Stimulated activated CD4-positive, alpha-beta T cell treated with anti-CD3 and anti-CD28 coated beads, Interleukin-4, amount 100 ng/mL, for 1 hour (primary cell): ENCODE measurements around the gene FGF12.

Experiments
- DNase-seq: peaks from one replicate; pipeline ENCODE4 v3.0.0-alpha.2; 2020

The FGF12 gene

DNA sequence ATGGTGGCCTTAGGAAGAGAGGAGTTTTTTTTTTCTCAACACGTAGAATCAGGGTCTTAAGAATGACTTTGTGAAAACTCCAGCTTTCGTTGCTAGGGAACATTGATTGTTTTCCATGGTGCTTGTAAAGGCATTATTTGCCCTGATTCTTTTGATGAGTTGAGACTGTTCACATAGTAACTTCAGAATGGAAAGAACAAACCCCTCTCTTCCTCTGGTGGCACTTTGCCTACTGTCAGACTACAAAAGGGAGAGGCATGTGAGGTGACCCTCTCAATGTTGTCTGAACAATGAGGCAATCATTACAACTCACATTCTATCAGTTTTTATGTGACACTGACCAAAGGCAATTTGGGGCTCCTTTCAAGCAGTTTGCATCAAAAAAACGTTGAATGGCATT is 477.8 kb downstream of the FGF12 start:
- DNase-seq = no peak

DNA sequence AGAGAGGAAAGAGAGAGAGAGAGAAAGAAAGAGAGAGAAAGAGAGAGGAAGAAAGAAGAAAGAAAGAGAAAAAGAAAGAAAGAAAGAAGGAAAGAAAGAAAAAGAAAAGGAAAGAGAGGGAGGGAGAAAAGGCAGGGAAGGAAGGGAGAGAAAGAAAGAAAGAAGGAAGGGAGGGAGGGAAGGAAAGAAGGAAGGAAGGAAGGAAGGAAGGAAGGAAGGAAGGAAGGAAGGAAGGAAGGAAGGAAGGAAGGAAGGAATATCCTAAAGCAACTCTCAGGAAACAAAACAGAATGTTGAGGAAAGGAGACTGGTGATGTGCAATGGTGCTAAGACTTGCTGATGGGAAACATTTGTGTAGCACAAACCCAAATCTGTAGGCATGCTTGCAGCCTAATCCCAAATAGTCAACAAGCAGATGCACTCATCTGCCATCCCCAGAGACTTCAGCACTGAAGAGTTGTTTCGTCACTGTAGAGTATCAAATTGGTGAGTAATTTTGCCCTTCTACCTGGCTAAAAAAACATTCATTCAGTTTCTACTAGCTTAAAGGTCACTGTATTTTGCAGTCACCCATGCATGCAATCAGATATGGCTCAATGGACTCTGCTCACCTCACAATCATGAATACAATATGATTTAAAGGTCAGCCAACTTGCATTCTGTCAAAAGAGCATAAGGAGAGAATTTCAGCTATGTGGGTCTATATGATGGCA is 480.3 kb downstream of the FGF12 start:
- DNase-seq = no peak

- DNase-seq = no peak
Observed at GRCh38 chr3:192244591-192244990, 482.8 kb downstream of the FGF12 start.

GRCh38 chr3:192239956-192240355 is 487.4 kb downstream of the FGF12 start:
- DNase-seq = no peak

DNA sequence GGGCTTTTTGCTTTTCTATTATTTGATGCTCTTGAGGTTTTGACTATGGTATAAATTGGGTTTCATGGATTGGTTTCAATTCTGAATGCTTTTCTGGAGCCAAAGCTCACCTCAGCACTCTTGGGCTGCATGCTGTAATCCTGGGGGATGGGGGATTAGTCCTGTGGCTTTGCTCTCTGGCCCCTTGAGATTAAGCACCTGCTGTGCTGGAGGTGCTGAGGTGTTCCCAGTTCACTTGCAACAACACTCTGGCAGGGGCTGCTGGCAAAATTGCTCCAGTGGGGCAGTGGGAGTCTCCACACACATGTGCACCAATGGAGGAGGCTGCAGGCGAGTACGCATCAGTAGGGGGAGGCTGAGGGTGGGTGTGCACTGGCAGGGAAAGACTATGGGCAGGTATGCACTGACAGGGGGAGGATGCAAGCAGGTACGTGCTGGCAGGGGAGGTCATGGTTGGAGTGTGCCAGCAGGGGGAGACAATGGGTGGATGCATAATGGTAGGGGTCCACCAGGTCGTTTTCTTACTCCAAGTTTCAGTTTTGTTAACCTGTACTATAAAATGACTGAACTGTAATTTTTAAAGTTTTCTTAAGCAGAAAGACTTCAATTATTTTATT is 489.2 kb downstream of the FGF12 start:
- no peak for DNase-seq

- DNase-seq = no peak
Observed at GRCh38 chr3:192229866-192230265, 497.5 kb downstream of the FGF12 start.

DNA sequence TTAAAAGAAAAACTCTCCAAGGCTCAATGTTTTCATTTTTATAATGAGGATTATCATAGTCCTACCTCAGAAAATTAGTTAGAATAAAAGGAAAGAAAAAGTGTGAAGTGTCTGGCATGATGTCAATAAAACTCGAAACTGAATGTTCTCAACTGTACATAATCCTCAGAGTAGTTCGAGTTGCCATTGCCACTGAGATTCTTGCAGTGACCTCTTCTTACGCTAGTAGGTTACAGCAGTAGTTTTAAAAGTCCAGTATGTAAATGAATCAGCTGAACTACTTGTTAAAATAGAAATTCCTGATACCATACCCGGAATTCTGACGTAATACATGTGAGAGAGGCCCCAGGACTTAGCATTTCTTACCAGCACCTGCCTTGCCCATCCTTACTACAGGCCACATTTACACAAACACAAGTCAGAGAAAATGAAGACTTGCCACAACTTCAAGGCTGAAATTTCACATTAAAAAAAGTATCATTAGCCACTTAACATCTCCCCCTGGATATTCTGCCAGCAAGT is 502.6 kb downstream of the FGF12 start:
- no peak for DNase-seq

GRCh38 chr3:192223815-192224214 is 503.5 kb downstream of the FGF12 start:
- no peak for DNase-seq

GRCh38 chr3:192220915-192221314 is 506.4 kb downstream of the FGF12 start:
- DNase-seq = no peak

DNA sequence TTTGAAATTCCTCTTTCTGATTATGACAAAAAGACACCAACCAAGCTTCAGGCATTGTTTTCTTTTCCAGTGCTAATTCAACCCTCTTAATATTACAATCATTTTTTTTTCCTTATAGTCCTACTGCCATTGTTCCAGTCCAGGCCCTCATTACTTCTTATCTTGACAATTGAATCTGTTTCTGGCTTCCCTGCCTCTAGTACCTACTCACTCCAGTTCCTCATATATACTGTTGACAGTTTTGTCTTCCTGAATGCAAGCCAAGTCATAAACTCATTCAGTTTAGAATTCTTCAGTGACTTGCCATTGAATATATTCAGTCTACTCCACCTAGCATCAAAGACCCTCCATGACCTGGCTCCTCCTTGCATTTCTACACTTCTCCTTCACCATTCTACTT is 507.4 kb downstream of the FGF12 start:
- no peak for DNase-seq

DNA sequence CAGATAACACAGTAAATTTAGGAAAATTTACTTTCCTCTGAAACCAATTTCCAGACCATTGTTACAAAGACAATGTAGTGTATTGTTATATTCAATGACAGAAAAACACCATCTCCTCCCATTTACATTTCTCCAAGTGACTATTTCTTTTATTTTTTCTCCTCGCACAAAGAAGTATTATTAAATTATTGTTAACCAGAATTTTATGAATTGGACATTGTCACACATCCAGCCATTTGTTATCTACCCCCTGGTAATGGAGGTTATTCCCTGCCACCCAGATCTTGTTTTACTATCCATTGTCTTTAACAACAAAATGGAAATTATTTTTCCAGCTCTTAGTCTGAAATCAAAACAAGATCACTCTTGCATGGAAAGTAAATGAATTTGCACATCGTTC is 511.3 kb downstream of the FGF12 start:
- no peak for DNase-seq

- DNase-seq = no peak
Observed at GRCh38 chr3:192212979-192213378, 514.4 kb downstream of the FGF12 start.

- no peak for DNase-seq
Observed at GRCh38 chr3:192212335-192212734, 515.0 kb downstream of the FGF12 start.

DNA sequence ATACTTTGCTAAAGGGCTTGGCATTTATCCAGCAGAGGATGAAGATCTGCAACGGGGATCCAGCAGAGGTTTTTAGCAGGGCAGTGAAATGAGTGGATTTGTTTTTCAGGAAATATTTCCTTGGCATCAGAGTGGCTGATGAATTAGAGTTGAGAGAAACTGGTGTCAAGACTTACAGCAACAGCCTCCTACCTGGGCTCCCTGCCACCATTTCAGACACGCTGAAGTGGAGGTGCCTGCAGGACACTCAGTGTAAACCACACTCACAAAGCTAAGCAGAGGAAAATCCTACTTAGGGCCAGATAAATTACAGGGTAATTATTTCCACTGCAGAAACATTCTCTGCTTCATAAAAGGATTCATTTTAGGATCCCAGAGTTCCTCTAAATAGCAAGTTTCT is 519.7 kb downstream of the FGF12 start:
- DNase-seq = no peak

DNA sequence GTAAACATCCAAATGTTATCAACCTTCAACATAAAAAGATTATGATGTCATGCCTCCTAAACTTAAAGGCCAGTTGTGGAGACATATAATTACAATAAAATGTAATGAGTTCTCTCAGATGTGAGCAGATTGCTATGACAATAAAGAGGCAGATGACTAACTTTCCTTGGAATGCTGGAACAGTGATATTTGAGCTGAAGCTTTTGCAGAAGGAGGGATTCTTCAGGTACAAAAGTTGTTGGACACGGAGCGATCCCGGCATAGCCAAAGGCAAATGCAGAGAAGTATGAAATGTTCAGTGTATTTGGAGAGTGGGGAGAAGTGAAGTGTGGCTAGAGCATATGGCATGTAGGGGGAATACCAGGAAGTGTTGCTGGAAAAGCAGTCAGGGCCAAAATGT is 520.1 kb downstream of the FGF12 start:
- no peak for DNase-seq

DNA sequence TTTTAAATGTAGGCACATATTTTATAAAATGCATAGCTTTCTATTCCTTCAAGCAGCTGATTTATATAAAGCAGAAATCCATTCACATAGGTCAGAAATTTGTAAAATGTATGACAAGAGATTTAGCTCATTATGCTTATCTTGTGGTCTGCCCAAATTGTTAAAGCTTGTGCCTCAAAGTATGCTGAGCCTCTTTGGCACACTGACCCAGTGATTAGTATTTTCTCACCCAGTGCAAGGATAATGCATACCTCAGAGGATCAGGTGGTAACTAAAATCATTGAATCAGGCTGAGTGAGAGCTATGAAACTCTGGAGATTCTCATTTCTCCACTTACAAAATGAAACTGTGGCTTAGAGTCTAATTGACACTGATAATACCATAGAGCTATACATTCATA is 533.3 kb downstream of the FGF12 start:
- no peak for DNase-seq

DNA sequence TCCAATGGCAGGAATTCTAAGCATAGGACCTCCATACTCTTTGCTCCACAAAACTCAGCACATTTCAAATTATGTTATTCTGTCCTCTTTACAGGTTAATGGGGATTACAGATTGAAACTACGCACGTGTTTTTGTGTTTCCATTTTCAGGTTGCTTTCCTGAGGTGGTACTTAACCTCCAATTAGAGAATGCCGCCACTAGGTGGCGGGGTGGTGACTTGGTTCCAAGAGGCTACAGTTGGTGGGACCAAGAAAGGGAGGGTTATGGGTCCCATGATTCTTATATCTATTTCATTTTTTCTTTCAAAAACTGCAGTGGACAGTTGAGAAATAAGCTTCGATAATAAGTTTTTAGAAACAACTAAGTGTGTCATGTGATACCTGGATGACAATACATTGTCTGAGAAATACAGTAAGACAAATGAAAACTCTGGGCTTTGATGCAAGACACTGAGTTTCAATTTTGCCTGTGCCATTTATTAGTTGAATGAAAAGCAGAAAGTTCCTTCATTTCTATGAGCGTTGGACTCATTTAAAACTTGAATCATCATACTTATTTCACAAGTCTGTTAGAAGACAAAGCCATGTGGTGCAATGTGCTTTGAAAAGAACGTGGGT is 539.0 kb downstream of the FGF12 start:
- peak; percentile 30 for DNase-seq

GRCh38 chr3:192187485-192188051 is 539.8 kb downstream of the FGF12 start:
- no peak for DNase-seq

DNA sequence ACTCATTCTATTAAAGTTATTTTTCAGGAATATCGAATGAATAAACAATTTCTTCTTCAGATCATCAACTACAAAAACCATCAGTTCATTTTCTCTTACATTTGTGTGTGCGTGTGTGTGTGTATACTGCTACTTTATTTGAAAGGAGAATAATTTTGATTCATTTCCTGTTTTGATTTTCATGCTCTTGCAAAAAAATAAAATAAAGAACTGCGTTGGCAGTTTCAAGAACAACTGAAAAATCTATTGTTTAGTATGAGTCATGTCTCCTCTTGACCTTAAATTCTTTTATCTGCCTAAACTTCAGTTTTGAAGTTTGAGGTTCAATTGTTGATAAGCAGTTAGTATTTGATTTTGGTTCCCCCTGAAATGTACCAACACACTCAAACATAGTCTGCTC is 540.8 kb downstream of the FGF12 start:
- DNase-seq = no peak

DNA sequence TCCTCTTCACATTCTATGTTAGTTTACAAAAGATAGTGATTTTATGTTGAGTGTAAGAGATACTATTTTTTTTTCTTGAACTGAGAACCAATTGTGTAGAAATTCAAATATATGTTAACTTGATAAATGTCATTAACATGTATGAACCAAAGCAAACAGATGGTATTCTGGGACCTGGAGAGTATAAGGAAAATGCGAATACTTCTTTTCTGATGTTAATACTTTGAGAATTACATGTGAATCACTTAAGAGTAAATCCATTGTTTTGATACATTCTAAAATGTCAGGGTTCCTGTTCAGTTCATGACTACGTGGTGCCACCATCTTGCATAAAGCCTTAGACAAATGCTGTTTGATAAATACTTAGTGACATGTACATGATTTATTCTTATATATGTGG is 541.3 kb downstream of the FGF12 start:
- DNase-seq = no peak

- DNase-seq = no peak
Observed at GRCh38 chr3:192183109-192183508, 544.2 kb downstream of the FGF12 start.

- no peak for DNase-seq
Observed at GRCh38 chr3:192181151-192181550, 546.2 kb downstream of the FGF12 start.

GRCh38 chr3:192177383-192177782 is 550.0 kb downstream of the FGF12 start:
- no peak for DNase-seq

DNA sequence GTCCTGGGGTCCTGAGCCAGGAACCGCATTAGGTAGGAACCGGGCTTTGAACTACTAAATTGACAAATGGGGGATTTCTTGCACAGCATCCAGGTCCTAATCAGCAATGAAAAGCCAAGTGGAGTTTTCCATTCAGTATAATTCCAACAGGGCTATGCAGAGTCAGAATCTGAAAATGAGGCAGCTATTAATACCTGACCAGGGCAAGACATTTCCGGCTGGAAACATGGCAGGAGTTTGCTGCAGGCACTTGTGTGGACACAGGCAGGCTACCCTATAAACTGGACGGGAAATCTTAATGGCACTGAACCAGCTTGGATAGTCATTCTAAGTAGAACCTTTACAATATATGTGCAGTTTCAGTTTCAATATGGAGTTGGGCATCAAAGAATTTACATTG is 553.1 kb downstream of the FGF12 start:
- no peak for DNase-seq
